Mesodermal cell (in vitro differentiated cells): ENCODE data around the gene MAP7D2.

Experiments used
- H3K27ac ChIP-seq: 2 replicates; pipeline ENCODE4 v1.7.0; 2013; ENCODE audit warnings: mild to moderate bottlenecking, low read depth, low read length, moderate library complexity; ENCODE audit not compliant: severe bottlenecking
- H3K36me3 ChIP-seq: 2 replicates; pipeline ENCODE4 v1.7.1; 2013; ENCODE audit warnings: mild to moderate bottlenecking, low read length, moderate library complexity; ENCODE audit not compliant: control insufficient read depth, insufficient read depth
- H3K4me1 ChIP-seq: one replicate; pipeline ENCODE4 v1.7.1; 2013; ENCODE audit warnings: mild to moderate bottlenecking, low read length; ENCODE audit not compliant: insufficient read depth, control insufficient read depth, poor library complexity, severe bottlenecking
- H3K4me3 ChIP-seq: 2 replicates; pipeline ENCODE4 v1.7.0; 2013; ENCODE audit warnings: low read length, control low read depth, mild to moderate bottlenecking; ENCODE audit not compliant: insufficient read depth, poor library complexity, severe bottlenecking; ENCODE audit errors: extremely low read depth
- H3K9me3 ChIP-seq: 2 replicates; pipeline ENCODE4 v1.7.1; 2013; ENCODE audit warnings: mild to moderate bottlenecking, low read length, moderate library complexity; ENCODE audit not compliant: control insufficient read depth
- WGBS, 2 experiments: methylation state at CpG; one replicate each; pipeline ENCODE4 v1.1.5; 2013; ENCODE audit warnings: missing lambda C conversion rate in 2 of 2; ENCODE audit not compliant: insufficient coverage in 2 of 2; 5-methylcytosine and 5-hydroxymethylcytosine counted together

Gene MAP7D2

DNA sequence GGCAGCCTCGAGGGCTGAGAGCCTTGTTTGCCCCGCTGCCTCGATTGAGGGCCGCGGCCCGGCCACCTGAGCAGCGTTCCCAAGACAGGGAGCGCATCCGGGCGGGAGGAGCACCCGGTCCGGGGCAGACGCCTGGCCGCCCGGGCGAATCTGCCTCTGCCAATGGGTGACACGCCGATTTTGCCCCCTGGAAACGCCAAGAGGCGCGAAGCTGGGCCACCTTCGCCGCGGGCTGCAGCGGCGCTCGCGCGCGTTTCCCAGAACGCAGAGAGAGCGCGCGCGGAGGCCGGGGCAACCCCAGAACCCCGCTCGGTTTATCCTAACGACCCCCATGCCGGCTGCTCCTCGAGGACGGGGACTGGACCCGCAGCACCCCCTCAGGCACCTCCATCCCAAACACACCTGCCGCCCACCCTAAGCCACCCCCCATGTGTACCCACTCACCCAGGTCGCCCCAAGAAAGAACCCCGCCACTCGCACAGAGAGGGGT, 575 bp downstream of the MAP7D2 start:
- Histone ChIP-seq H3K9me3 (no peaks in the 10 kb centered on the region), H3K4me3 (peak overlapping the region; percentile 31), H3K36me3 (no peaks in the 10 kb centered on the region), H3K27ac (no peak overlapping the region), H3K4me1 (no peaks in the 10 kb centered on the region)
- 0 to 1% methylated on average over 11 to 14 of the region's 47 CpGs for WGBS, 2 experiments

DNA sequence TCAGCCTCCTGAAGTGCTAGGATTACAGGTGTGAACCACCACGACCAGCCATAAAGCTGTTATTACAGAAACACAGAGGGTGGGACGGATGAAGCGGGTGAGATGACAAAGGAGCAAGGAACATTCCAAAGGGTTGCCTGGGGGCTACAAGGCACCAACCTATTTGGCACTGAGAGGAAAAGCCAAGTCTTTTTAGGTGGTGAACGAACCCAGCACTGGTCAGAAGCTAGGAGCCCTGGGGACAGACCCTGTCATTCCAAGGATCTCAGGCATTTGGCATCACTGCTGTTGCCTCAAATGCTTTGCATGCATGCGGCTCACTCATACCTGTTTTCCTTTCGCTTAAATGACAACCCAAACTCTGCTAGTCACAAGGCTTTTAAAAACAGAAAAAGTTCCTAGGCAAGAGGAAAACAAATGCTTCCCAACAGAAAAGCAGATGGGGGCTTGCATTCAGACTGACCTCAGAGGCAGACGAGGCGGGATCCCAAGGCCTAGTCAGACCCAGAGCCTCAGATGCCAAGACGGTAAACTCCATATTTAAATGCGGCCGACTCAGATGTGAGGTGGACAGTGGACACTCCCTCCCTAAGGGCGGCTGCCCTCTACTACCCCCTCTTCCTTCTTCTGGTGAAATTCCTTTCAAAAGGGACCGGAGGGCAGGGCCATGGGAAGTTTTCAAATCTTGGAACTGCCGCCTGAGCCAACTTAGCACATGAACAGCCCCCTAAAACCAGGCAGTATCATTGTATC, 4.5 kb downstream of the MAP7D2 start:
- WGBS, 2 experiments = 85 to 91% methylated on average over 5 to 7 of the region's 14 CpGs
- Histone ChIP-seq H3K4me3 (no peak overlapping the region), H3K27ac (no peak overlapping the region), H3K4me1 (no peaks in the 10 kb centered on the region), H3K36me3 (no peaks in the 10 kb centered on the region), H3K9me3 (no peaks in the 10 kb centered on the region)

DNA sequence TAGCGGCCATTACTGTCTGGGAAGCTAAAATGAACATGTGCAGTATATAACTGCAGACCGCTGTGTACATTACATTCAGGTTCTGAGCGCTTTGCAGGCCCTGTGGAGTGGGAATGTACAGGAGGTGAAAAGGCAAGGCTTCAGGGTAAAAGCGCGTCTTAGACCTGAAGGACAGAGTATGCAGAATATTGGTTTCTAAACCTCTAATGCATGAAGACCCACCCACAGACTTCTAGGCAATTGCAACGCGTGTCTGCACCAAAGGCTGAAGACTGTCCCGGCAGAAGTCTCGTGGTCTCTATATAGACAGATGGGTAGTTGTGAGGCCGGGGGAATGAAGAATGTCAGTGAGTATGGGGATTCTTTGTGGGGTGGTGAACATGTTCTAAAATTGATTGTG, 5.4 kb downstream of the MAP7D2 start:
- Histone ChIP-seq H3K9me3 (no peaks in the 10 kb centered on the region), H3K4me1 (no peaks in the 10 kb centered on the region), H3K36me3 (no peaks in the 10 kb centered on the region), H3K4me3 (no peak overlapping the region), H3K27ac (no peak overlapping the region)
- WGBS, 2 experiments = 80 to 90% methylated on average over 2 to 4 of the region's 10 CpGs

DNA sequence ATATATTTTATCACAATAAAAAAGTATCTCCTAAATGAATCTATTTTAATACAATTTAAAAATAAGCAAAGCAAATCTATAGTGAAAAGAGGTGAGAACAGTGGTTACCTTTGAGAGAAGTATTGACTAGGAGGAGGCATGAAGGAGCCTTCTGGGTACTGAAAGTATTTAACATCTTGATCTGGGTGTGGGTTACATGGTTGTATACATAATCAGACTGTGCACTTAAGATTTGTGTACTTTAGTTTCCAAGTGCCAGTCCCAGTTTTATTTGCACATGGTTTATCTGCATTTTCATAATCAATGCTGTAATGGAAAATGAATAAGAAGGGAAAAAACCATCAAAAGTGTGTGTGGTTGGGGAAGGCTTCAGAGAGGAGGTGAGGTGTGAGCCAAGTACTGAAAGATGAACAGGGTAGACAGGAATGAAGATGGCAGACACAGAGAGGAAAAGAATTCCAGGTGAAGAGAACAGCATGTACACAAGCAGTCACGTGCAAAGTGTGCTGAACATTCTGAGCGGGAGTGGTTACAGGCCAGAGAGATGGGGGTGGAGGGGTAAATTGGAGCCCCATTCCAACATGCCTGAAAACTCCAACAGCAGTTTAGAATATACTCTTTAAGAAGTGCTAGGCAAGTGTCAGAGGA, 14.6 kb downstream of the MAP7D2 start:
- Histone ChIP-seq H3K27ac (no peak overlapping the region), H3K36me3 (no peaks in the 10 kb centered on the region), H3K4me1 (no peaks in the 10 kb centered on the region), H3K9me3 (no peaks in the 10 kb centered on the region), H3K4me3 (no peak overlapping the region)
- 92% methylated on average over 2 of the region's 2 CpGs; no CpG with 5 or more reads in 1 of the 2 experiments for WGBS, 2 experiments

DNA sequence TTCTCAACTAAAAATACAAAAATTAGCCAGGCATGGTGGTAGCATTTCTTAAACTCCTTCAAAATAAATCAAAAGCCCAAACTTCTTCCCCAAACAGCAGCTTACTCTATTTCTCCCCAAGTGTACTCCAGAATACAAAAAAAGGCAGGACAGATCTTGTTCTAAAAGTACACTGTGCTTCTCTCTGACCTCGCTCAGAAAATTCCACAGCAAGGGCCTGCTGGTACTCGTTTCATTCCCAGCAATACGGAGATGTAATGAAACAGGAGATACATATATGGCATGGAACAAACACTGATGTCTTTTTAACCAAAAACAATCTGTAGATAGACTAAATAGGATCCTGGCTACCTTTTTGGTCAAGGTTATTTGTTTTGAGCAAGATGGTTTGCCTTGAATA, 25.2 kb downstream of the MAP7D2 start:
- no CpG with 5 or more reads among the region's 3 CpGs for WGBS, 2 experiments
- H3K4me3 ChIP-seq = no peak overlapping the region

DNA sequence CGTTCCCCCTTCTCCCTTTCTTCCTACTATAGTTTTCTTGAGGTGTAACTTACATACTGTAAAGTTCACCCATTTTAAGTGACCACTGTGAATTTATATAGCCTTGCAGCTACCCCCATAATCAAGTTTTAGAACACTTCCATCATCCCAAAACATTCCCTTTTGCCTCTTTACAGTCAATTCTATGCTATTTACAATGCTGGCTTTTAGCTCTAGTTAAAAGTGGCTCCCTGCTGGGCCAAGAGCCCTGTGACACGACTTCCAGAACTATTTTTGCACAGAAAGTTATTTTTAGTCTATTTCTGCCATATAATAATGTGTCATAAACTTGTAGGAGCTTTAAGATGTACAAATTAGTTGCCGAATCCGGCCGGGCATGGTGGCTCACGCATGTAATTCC, 26.9 kb downstream of the MAP7D2 start:
- Histone ChIP-seq H3K27ac (no peak overlapping the region), H3K36me3 (no peaks in the 10 kb centered on the region), H3K9me3 (no peaks in the 10 kb centered on the region), H3K4me3 (no peak overlapping the region), H3K4me1 (no peaks in the 10 kb centered on the region)
- no CpG with 5 or more reads among the region's 6 CpGs for WGBS, 2 experiments

More for the DNA sequence above, 25.2 kb downstream of the MAP7D2 start:
- no peak overlapping the region for H3K27ac ChIP-seq
- H3K36me3 ChIP-seq = no peaks in the 10 kb centered on the region
- H3K4me1 ChIP-seq = no peaks in the 10 kb centered on the region
- H3K9me3 ChIP-seq = no peaks in the 10 kb centered on the region

DNA sequence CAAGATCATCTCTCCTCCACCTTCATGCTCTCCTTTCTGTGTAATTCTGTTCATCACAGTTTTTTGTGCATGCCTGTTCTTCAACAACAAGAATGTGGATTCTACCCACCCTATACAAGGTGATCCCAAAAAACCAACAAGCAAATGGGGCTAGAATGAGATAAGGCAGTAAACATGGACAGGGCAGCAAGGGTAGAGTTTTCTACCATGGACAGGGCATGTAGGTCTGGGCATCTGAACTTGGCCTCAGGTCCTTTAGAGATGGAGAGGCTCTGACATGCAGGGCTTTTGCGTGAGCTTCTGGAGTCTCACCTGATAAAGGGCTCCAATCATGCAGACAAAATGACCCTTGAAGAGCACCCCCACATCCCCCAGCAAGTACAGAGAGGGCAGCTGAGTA, 36.4 kb downstream of the MAP7D2 start:
- 100% methylated on average over 1 of the region's 1 CpG; no CpG with 5 or more reads in 1 of the 2 experiments for WGBS, 2 experiments
- Histone ChIP-seq H3K4me3 (no peak overlapping the region), H3K9me3 (no peaks in the 10 kb centered on the region)

DNA sequence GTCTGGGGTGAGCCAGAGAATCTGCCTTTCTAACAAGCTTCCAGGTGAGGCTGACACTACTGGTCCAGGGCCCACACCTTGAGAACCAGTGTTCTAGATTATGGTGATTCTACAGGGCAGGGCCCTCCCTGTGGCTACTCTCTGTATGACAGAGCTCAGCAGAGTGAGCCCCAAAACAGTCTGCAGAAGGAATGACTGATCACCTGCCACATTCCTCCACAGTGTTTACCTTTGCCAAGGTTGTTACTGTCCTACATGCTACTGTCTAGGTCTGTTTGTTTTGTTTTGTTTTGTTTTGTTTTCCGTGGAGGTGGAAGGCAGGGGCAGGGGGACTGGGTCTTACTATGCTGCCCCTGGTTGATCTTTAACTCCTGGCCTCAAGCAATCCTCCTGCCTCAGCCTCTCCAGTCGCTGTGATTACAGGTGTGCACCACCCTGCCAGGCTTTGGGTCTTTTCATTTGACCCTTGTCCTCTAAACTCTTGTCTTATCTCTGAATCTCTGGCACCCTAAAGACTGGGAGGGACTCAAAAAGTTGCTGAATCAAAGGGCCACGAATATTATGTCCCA, 45.1 kb downstream of the MAP7D2 start:
- H3K27ac ChIP-seq = no peak overlapping the region
- peaks cover 7% of the 10 kb centered on the region for H3K4me1 ChIP-seq
- H3K36me3 ChIP-seq = no peaks in the 10 kb centered on the region
- H3K9me3 ChIP-seq = no peaks in the 10 kb centered on the region
- no CpG with 5 or more reads among the region's 3 CpGs for WGBS, 2 experiments
- no peak overlapping the region for H3K4me3 ChIP-seq

More for the DNA sequence above, 36.4 kb downstream of the MAP7D2 start:
- Histone ChIP-seq H3K4me1 (no peaks in the 10 kb centered on the region), H3K27ac (no peak overlapping the region), H3K36me3 (no peaks in the 10 kb centered on the region)

DNA sequence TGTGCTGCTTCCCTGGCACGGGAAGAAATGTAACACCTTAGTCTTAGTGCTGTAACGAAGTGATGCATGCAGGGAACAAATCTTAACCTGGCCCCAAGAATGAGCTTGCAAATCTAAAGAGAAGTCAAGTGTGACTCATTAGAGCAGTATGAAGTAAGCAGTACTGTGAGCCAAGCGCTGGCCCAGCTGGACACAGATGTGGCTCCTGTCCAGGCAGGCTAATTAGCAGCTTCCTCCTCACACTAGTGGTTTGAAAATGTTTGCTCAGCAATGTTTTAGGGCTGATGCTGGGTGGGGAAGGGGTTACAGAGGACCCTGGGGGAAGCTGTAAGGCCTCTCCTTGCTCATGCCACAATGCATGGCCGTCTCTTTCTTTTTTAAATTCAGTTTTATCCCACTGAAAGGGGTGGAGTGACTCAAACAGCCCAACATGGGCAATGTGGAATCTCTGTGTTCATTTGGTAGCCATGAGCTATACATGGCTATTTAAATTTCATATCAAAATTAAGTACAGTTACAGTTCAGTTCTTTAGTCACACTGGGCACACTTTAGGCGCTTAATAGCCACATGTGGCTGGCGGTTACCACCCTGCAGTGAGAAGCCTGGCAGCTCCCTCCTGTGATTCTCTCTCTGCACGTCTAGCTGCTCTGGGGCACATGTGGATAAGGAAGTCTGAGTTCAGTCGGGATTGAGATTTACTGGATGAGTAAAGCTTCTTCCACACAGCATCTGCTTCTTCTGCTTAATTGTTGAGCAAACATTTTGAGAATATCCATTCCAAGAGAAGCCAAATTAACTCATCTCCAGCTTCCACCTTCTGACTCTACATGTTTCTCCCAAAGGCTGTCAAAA, 48.8 kb downstream of the MAP7D2 start:
- Histone ChIP-seq H3K9me3 (no peaks in the 10 kb centered on the region), H3K4me1 (peaks cover 7% of the 10 kb centered on the region), H3K36me3 (no peaks in the 10 kb centered on the region), H3K4me3 (no peak overlapping the region), H3K27ac (peak overlapping the region; percentile 45)
- 84% methylated on average over 3 of the region's 8 CpGs; no CpG with 5 or more reads in 1 of the 2 experiments for WGBS, 2 experiments

DNA sequence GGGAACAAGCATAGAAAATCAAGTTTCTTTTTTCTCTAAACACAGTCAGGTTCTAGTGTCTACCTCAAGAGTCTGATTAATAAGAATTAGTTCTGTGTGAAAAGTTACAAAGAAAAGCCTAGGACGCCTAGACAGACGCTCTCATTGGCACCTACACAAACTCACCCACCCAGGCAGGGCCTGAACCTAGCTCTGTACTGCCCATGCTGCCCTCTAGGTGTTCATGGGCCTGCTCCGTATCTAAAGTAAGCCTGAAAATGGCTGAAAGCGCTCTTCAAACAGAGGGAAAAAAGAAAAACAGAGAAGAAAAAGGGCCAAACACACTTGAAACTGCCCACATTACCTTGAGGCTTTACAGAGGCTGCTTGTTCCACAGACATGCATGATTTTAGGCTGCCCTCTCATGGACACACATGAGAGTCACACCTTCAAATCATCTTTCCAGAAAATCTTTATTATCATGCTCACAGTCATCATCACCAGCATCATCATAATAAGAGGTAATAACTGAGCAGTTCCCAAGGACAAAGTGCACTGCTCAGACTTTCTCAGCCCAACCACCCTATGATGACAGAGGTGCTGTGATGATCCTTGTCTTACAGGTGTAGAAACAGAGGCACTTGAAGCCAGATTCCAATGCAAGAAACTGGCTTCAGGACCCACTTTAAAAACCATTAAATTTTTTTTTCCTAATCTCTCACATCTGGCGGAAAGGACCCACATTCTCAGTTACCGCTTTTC, 49.6 kb downstream of the MAP7D2 start:
- H3K27ac ChIP-seq = peak overlapping the region; percentile 45
- 82% methylated on average over 2 of the region's 6 CpGs; no CpG with 5 or more reads in 1 of the 2 experiments for WGBS, 2 experiments
- H3K4me3 ChIP-seq = no peak overlapping the region

More for the DNA sequence above, 49.6 kb downstream of the MAP7D2 start:
- H3K4me1 ChIP-seq = peaks cover 7% of the 10 kb centered on the region
- no peaks in the 10 kb centered on the region for H3K9me3 ChIP-seq
- H3K36me3 ChIP-seq = no peaks in the 10 kb centered on the region
